SK-N-SH (cell line): ENCODE data around the gene ARHGEF17. TPM values are rescaled to one million over a fixed set of nuclear protein-coding genes. Genes with fewer than 3 reads are reported as not detected.
A peak's percentile ranks its signal among the peaks of the same experiment; 100 is the strongest.

Source experiments
- CTCF ChIA-PET: fragments of 300-600, 350-600 bp; formaldehyde crosslinking; extraction: SDS; loops from one replicate; lab custom pipeline; 2021; lab: Yijun Ruan, JAX
- POLR2A ChIA-PET: fragments of 350-600 bp; sonication (Branson Sonifier 250); formaldehyde crosslinking; extraction: SDS; loops from one replicate; lab custom pipeline; 2020; ENCODE audit warnings: antibody characterized with exemption, inconsistent platforms; lab: Yijun Ruan, JAX
- DNase-seq: peaks from one replicate; pipeline ENCODE4 v3.0.0; 2012
- H2AFZ ChIP-seq: fragments of 200-600 bp; sonication (generic); 2 replicates; pipeline ENCODE4 v1.8.1; 2016; ENCODE audit warnings: antibody characterized with exemption, mild to moderate bottlenecking, low read depth
- H3F3A ChIP-seq: fragments of 200-600 bp; sonication (generic); replicated peaks from 2 replicates; pipeline ENCODE3; 2016; ENCODE audit warnings: antibody characterized with exemption, mild to moderate bottlenecking; ENCODE audit not compliant: insufficient read depth
- H3K27ac ChIP-seq, 2 experiments: fragments of 200-500 bp in 1 of 2; fragments of 200-600 bp in 1 of 2; sonication (Bioruptor generic) in 1 of 2; sonication (generic), shearing (Covaris generic) in 1 of 2; 2 replicates each; pipeline versions ENCODE4 v1.5.1 to v1.6.1; 2014 to 2016; ENCODE audit warnings: low read depth in 2 of 2, inconsistent platforms in 1 of 2, low read length in 1 of 2, mild to moderate bottlenecking in 1 of 2, mixed read lengths in 1 of 2
- H3K27me3 ChIP-seq: fragments of 200-600 bp; sonication (generic), shearing (Covaris generic); 2 replicates; pipeline ENCODE4 v1.6.1; 2016; ENCODE audit warnings: mixed run types; ENCODE audit not compliant: insufficient read depth
- H3K36me3 ChIP-seq, 2 experiments: fragments of 200-500 bp in 1 of 2; fragments of 200-600 bp in 1 of 2; sonication (Bioruptor generic) in 1 of 2; sonication (generic) in 1 of 2; replicated peaks in 1 of 2; 2 replicates each; pipeline versions ENCODE3 to v1.5.1; 2014 to 2016; ENCODE audit warnings: low read length in 1 of 2, mild to moderate bottlenecking in 1 of 2; ENCODE audit not compliant: insufficient read depth in 2 of 2, control insufficient read depth in 1 of 2
- H3K4me1 ChIP-seq, 2 experiments: fragments of 200-500 bp in 1 of 2; fragments of 200-600 bp in 1 of 2; sonication (Bioruptor generic) in 1 of 2; sonication (generic), shearing (Covaris generic) in 1 of 2; 2 replicates each; pipeline versions ENCODE4 v1.5.1 to v1.6.1; 2014 to 2016; ENCODE audit warnings: low read depth in 1 of 2, low read length in 1 of 2, mixed run types in 1 of 2; ENCODE audit not compliant: insufficient read depth in 2 of 2, control insufficient read depth in 1 of 2
- H3K4me2 ChIP-seq: fragments of 200-600 bp; sonication (generic), shearing (Covaris generic); 2 replicates; pipeline ENCODE4 v1.6.1; 2017; ENCODE audit warnings: mixed run types
- H3K4me3 ChIP-seq, 2 experiments: fragments of 200-500 bp in 1 of 2; fragments of 200-600 bp in 1 of 2; sonication (Bioruptor generic) in 1 of 2; sonication (generic), shearing (Covaris generic) in 1 of 2; 2 replicates each; pipeline versions ENCODE4 v1.5.1 to v1.8.1; 2014 to 2016; ENCODE audit warnings: low read depth in 2 of 2, inconsistent platforms in 1 of 2, low read length in 1 of 2, mild to moderate bottlenecking in 1 of 2, mixed read lengths in 1 of 2, moderate library complexity in 1 of 2
- H3K79me2 ChIP-seq: fragments of 200-600 bp; sonication (generic); 2 replicates; pipeline ENCODE4 v1.8.1; 2017; ENCODE audit warnings: mild to moderate bottlenecking; ENCODE audit not compliant: insufficient read depth
- H3K9ac ChIP-seq: fragments of 200-600 bp; sonication (generic); 2 replicates; pipeline ENCODE4 v1.6.1; 2017; ENCODE audit warnings: mixed run types
- H3K9me2 ChIP-seq: fragments of 200-600 bp; sonication (generic); 2 replicates; pipeline ENCODE4 v1.6.1; 2017; ENCODE audit warnings: mixed run types
- H3K9me3 ChIP-seq: fragments of 200-600 bp; sonication (generic); 2 replicates; pipeline ENCODE4 v1.6.1; 2017; ENCODE audit warnings: mixed run types, mild to moderate bottlenecking, moderate library complexity
- H4K20me1 ChIP-seq: fragments of 200-600 bp; sonication (generic); 2 replicates; pipeline ENCODE4 v1.6.1; 2017; ENCODE audit warnings: mild to moderate bottlenecking, mixed run types; ENCODE audit not compliant: insufficient read depth
- CHD2 ChIP-seq: fragments of 150-350 bp; IDR thresholded peaks from 2 replicates; pipeline ENCODE4 v1.6.1; 2018; ENCODE audit warnings: low read length; ENCODE audit not compliant: partially characterized antibody
- CTCF ChIP-seq: fragments of 200-600 bp; sonication (generic); IDR thresholded peaks from 2 replicates; pipeline ENCODE4 v1.6.1; 2017; ENCODE audit warnings: antibody characterized with exemption, mild to moderate bottlenecking, moderate library complexity
- ELF1 ChIP-seq: IDR thresholded peaks from 2 replicates; pipeline ENCODE4 v1.4.0; 2012
- EP300 ChIP-seq, 2 experiments: IDR thresholded peaks; 2 replicates each; pipeline versions ENCODE4 v1.4.0 to v1.6.1; 2012; ENCODE audit warnings: borderline replicate concordance in 1 of 2, low read depth in 1 of 2, low read length in 1 of 2
- EZH2phosphoT487 ChIP-seq: fragments of 200-600 bp; sonication (generic); IDR thresholded peaks from 2 replicates; pipeline ENCODE4 v1.6.1; 2017; ENCODE audit warnings: low read depth, mixed run types, mild to moderate bottlenecking, antibody characterized with exemption, moderate library complexity, borderline replicate concordance
- FOXJ3 ChIP-seq: sonication (generic); formaldehyde crosslinking; IDR thresholded peaks from 2 replicates; pipeline ENCODE4 v1.5.1; 2020; ENCODE audit warnings: mild to moderate bottlenecking, missing genetic modification reagents
- FOXM1 ChIP-seq: IDR thresholded peaks from 2 replicates; pipeline ENCODE4 v1.4.0; 2012; ENCODE audit warnings: low read depth, mild to moderate bottlenecking
- GATA2 ChIP-seq: sonication (generic); formaldehyde crosslinking; IDR thresholded peaks from 2 replicates; pipeline ENCODE4 v1.5.0; 2020; ENCODE audit warnings: mild to moderate bottlenecking, missing genetic modification reagents
- IRF3 ChIP-seq: fragments of 150-350 bp; IDR thresholded peaks from 2 replicates; pipeline ENCODE4 v1.6.1; 2016; ENCODE audit warnings: mild to moderate bottlenecking, low read depth, low read length
- MXI1 ChIP-seq: IDR thresholded peaks from 2 replicates; pipeline ENCODE4 v1.6.1; 2012; ENCODE audit warnings: mild to moderate bottlenecking, low read depth, low read length, improper control_type of control experiment
- NRF1 ChIP-seq: IDR thresholded peaks from 2 replicates; pipeline ENCODE4 v1.6.1; 2012; ENCODE audit warnings: low read depth, mild to moderate bottlenecking, low read length
- POLR2AphosphoS5 ChIP-seq: IDR thresholded peaks from 2 replicates; pipeline ENCODE4 v1.6.1; 2012; ENCODE audit warnings: low read depth, low read length
- RAD21 ChIP-seq: IDR thresholded peaks from 2 replicates; pipeline ENCODE4 v1.6.1; 2012; ENCODE audit warnings: mild to moderate bottlenecking, low read length
- RCOR1 ChIP-seq: fragments of 150-350 bp; IDR thresholded peaks from 2 replicates; pipeline ENCODE4 v1.6.1; 2017; ENCODE audit warnings: antibody characterized with exemption, low read length
- SIN3A ChIP-seq: IDR thresholded peaks from 2 replicates; pipeline ENCODE4 v1.6.1; 2012; ENCODE audit warnings: low read depth, mild to moderate bottlenecking, low read length, moderate library complexity, borderline replicate concordance
- SMC3 ChIP-seq: IDR thresholded peaks from 2 replicates; pipeline ENCODE4 v1.6.1; 2012; ENCODE audit warnings: low read depth, low read length, improper control_type of control experiment
- TCF12 ChIP-seq: IDR thresholded peaks from 2 replicates; pipeline ENCODE4 v1.4.0; 2012
- USF1 ChIP-seq: IDR thresholded peaks from 2 replicates; pipeline ENCODE4 v1.4.0; 2012; ENCODE audit warnings: low read depth, borderline replicate concordance
- USF2 ChIP-seq: fragments of 150-350 bp; IDR thresholded peaks from 2 replicates; pipeline ENCODE4 v1.6.1; 2017; ENCODE audit warnings: antibody characterized with exemption, low read length, low read depth, borderline replicate concordance
- YY1 ChIP-seq: IDR thresholded peaks from 2 replicates; pipeline ENCODE4 v1.4.0; 2012; ENCODE audit warnings: low read depth, mild to moderate bottlenecking
- ZBTB33 ChIP-seq: IDR thresholded peaks from 2 replicates; pipeline ENCODE4 v1.4.0; 2012; ENCODE audit warnings: low read depth, borderline replicate concordance
- WGBS: methylation state at CpG from one replicate; pipeline ENCODE4 v1.1.6; 2017; ENCODE audit warnings: low lambda C conversion rate; 5-methylcytosine and 5-hydroxymethylcytosine counted together
- polyA plus RNA-seq, 3 experiments: library from polyadenylated mRNA; depleted of rRNA; stranded (reverse); fragments of >200 nt; gene quantifications; 2 replicates each; pipeline ENCODE4 v1.2.3, GENCODE V29; 2012

The ARHGEF17 gene
- polyA plus RNA-seq, 1 of the 3 experiments (the other 2 are of a cell fraction) = 45.9 TPM

GRCh38 chr11:73271936-73272679 lies 36.0 kb upstream of the ARHGEF17 start, which contains the start of gene P2RY6:
Gene P2RY6, plus strand, starts transcription at chr11:73272338. Its CDS starts 24,181 bp downstream, at chr11:73296519.
- H3F3A ChIP-seq = no peaks in the 10 kb centered on the region
- CTCF ChIA-PET = interaction anchor here (1.0 to 15.0 kb wide), 5 partner anchors 14 to 79 kb away, joined by 3 to 179 read pairs (median 5); no protein-coding TSS in a partner anchor
- H4K20me1 ChIP-seq = no peaks in the 10 kb centered on the region
- DNase-seq = peak; percentile 87
- POLR2A ChIA-PET = interaction anchor here (1.0 to 1.2 kb wide), 3 partner anchors 9 to 29 kb away, joined by 3 to 6 read pairs (median 3); no protein-coding TSS in a partner anchor
- no peaks in the 10 kb centered on the region for H3K9me3 ChIP-seq
- TF ChIP-seq CHD2 = peak; percentile 88
- no peak for TF ChIP-seq USF2
- no peak for TF ChIP-seq USF1
- no peak for TF ChIP-seq SIN3A
- 0 out of 2 replicates have a peak, but pooled peaks have one; percentile 29 for TF ChIP-seq POLR2AphosphoS5
- TF ChIP-seq FOXJ3 (CRISPR knock-in tag) = peak; percentile 90
- TF ChIP-seq CTCF = no peak
- peak; percentile 96 for TF ChIP-seq GATA2 (CRISPR knock-in tag)
- no peak for TF ChIP-seq SMC3
- TF ChIP-seq ELF1 = no peak
- no peak for TF ChIP-seq IRF3
- peak in 1 of 2 experiments; percentile 95; a peak in 2 of 4 replicates for TF ChIP-seq EP300 (IDR thresholded peaks at IDR 0.05; ENCODE audit: borderline replicate concordance in 1 of 2, low read depth in 1 of 2, low read length in 1 of 2)
- no peak for TF ChIP-seq EZH2phosphoT487
- peak; percentile 97 for TF ChIP-seq RCOR1
- TF ChIP-seq TCF12 = no peak; the same call in 1 of the 2 replicates
- peak; percentile 19 for TF ChIP-seq RAD21
- TF ChIP-seq ZBTB33 = no peak
- TF ChIP-seq NRF1 = no peak
- peak; percentile 46 for TF ChIP-seq MXI1
- TF ChIP-seq YY1 = no peak
- no peak for TF ChIP-seq FOXM1
- no peak within 1 kb of the TSS for H3K9ac ChIP-seq
- no peaks in the 10 kb centered on the region for H3K27me3 ChIP-seq
- WGBS = 46% methylated on average over 9 of the region's 17 CpGs
- H2AFZ ChIP-seq = peak within 1 kb of the TSS; percentile 79; the same call in 1 of the 2 replicates
- no peak within 1 kb of the TSS for H3K4me2 ChIP-seq
- peak within 1 kb of the TSS; percentile 28 to 97; a peak in 3 of 4 replicates for H3K27ac ChIP-seq
- no peaks in the 10 kb centered on the region for H3K79me2 ChIP-seq
- H3K4me3 ChIP-seq = no peak within 1 kb of the TSS
- H3K4me1 ChIP-seq = peaks cover 3 to 62% of the 10 kb centered on the region in 2 experiments; a peak in 2 of 4 replicates
- no peaks in the 10 kb centered on the region for H3K9me2 ChIP-seq
- no peaks in the 10 kb centered on the region for H3K36me3 ChIP-seq
